Endothelial cell of umbilical vein (primary cell): ENCODE data around the gene MOCS2.

Experiments
- CTCF ChIP-seq, 2 donors: IDR thresholded peaks; 1 replicate in 1 of 2; 2 replicates in 1 of 2; pipeline ENCODE4 v1.5.1; 2011; ENCODE audit warnings: low read length in 2 of 2, mild to moderate bottlenecking in 2 of 2, moderate library complexity in 2 of 2, control low read depth in 1 of 2, inconsistent platforms in 1 of 2, low read depth in 1 of 2; ENCODE audit not compliant: insufficient read depth in 1 of 2; ENCODE audit errors: extremely low read depth in 1 of 2
- FOS ChIP-seq: IDR thresholded peaks from 2 replicates; pipeline ENCODE4 v1.6.1; 2011; ENCODE audit warnings: mild to moderate bottlenecking, low read length, moderate library complexity, borderline replicate concordance; ENCODE audit not compliant: insufficient read depth

- TF ChIP-seq CTCF (IDR thresholded peaks at IDR 0.05; ENCODE audit: extremely low read depth in 1 of 2, insufficient read depth in 1 of 2, low read depth in 1 of 2, low read length in 2 of 2) (no peak), FOS (no peak)
Measured at GRCh38 chr5:53083927-53084326, 25.6 kb downstream of the MOCS2 start.
